NCI-H2029 treated with DMSO at 0.1 percent for 48 hours (cell line): ENCODE results near the gene NAV3.
A peak's percentile ranks its signal among the peaks of the same experiment; 100 is the strongest.

Experiments
- DNase-seq: peaks from one replicate; lab custom pipeline; 2025; lab: John Stamatoyannopoulos, UW

NAV3 gene

GRCh38 chr12:77925536-77926108 lies 94.9 kb downstream of the NAV3 start:
- peak; percentile 79 for DNase-seq

DNA sequence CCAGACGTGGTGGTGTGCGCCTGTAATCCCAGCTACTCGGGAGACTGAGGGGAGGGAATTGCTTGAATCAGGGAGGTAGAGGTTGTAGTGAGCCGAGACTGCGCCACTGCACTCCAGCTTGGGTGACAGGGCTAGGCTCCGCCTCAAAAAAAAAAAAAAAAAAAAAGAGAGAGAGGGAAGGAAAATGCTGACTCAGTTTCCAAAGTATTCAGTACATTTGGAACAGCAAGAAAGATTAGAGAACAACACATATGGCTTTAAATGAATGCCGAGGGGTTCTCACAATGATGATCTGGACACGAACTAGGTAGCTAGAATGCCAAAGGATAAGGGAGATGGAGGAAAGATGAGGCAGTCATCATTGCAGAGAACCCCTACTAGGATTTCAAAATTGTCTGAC lies 97.4 kb downstream of the NAV3 start:
- no peak for DNase-seq

GRCh38 chr12:77932216-77932615 lies 101.5 kb downstream of the NAV3 start:
- DNase-seq = no peak

DNA sequence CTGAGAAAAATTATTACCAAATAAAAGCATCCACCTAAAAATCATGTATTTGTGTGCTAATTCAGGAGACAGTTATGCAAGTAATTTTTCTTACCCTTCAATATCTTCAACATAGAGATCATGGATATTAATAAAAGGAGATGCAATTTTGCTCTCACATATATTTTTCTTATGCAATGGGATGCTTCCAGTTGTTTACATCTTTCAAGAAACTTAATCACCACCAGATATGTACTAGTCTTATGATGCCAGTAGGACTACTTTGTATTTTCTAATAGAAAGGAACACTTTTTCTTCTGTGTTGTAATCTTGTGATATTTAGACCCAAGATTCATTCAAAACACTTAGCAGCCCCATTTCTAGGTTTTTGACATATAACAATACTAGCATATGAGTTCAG lies 107.6 kb downstream of the NAV3 start:
- DNase-seq = no peak

GRCh38 chr12:77940011-77940423 lies 109.3 kb downstream of the NAV3 start:
- DNase-seq = no peak

DNA sequence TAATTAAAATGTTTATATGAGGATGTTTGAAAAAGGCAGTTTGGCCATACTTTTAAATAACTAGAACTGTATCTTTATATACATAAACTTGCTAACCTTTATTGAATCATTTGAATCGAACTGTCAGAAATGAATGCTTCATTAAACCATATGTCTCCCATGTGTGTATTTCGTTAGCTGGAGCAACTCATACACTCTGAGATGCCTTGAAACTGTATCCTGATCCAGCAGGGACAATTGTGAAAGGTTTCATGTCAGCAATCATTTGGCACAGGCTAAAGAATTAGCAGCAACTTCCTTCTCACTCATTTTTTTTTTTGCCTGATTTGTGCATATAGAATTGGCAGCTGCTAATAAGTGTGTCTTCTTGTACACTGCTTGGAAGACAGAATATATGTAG lies 109.9 kb downstream of the NAV3 start:
- DNase-seq = no peak

DNA sequence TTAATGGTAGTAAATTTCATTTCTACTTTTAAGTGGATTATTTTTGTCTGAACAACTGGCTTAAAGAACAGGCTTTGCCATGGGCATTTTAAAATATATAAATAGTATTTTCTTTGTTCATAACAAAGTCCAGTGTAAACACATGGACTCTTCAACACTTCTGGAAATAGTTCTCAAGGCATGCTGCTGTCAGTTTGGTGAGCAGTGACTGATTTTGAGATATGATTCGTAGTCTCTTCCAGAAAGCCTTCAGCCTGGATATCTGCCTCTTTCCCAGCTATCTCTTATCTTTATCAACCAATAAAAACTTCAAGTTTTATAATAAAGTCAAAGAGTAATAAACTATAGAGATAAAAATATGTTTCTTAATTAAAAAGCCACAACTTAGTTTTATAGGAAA lies 110.7 kb downstream of the NAV3 start:
- DNase-seq = no peak

- DNase-seq = no peak
These were observed 112.8 kb downstream of the NAV3 start for GRCh38 chr12:77943466-77943865.

GRCh38 chr12:77946541-77947061 lies 115.9 kb downstream of the NAV3 start:
- DNase-seq = no peak

GRCh38 chr12:77947330-77947729 lies 116.6 kb downstream of the NAV3 start:
- DNase-seq = no peak

- no peak for DNase-seq
These were observed 117.1 kb downstream of the NAV3 start for GRCh38 chr12:77947746-77948145.

- DNase-seq = no peak
These were observed 119.2 kb downstream of the NAV3 start for GRCh38 chr12:77949943-77950342.

DNA sequence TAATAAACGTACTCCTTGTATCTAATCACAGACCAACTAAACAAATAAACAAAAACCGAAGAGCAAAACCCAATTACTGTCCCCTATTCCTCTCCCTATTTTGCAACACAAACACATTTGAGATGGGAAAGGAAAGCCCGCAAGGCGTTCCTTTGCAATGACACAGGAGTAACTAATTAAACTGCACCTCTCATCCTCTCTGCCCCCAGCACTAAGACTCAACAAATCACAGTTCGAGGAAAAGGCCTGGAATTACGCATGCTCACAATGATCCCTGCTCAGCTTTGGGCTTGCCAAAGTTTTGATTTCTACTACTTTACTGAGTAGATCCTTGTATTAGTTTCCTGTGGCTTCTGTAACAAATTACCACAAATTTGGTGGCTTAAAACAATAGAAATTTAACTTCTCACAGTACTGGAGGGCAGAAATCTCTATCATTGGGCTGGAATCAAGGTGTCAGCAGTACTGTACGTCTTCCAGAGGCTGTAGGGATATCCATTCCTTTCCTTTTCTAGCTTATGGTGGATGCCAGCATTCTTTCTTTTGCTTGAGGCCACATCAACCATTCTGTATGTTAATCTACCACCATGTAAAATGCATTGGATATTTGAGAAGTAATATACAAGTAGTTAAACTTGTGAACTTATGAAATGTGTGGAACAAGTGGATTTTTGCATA lies 123.0 kb downstream of the NAV3 start:
- no peak for DNase-seq

GRCh38 chr12:77954206-77954555 lies 123.5 kb downstream of the NAV3 start:
- DNase-seq = no peak

DNA sequence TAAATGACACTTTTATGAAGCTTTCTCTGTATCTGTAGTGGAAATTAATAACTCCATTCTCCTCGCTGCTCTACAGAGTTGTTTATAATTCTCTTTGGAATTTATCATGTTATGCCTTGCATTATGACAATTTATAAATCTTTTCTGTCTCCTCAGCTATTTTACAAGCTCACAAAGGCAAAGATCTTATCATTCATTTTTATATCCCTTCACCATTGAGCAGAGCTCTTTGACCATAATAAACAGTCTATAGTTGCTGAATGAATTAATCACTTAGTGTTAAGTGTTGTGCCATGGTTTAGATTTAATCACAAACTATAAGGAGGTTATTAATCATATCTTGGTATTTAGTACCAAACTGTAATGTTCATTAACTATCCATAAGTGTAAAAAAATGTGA lies 126.4 kb downstream of the NAV3 start:
- no peak for DNase-seq

DNA sequence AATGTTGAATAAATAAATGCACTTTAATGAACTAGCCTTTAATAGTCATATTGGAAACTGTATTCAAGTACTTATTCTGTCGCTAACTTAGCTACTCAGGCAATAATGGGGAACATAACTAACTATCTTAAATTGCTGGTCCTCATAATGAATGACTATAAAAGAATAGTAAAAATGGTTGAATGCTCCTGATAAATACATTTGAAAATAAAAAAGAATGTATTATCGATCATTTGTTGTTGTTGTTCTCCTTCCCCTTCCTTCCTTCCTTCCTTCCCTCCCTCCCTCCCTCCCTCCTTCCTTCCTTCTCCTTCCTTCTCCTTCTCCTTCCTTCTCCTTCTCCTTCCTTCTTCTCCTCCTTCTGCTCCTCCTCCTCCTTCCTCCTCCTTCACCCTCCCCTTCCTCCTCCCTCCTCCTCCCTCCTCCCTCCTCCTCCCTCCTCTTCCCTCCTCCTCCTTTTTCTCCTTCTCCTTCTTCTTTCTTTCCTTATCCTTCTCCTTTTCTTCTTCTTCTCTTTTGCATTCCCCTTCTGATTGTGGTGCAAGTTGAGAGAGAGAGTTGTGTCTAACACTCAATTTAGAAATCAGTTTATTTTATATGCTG lies 133.0 kb downstream of the NAV3 start:
- DNase-seq = no peak

DNA sequence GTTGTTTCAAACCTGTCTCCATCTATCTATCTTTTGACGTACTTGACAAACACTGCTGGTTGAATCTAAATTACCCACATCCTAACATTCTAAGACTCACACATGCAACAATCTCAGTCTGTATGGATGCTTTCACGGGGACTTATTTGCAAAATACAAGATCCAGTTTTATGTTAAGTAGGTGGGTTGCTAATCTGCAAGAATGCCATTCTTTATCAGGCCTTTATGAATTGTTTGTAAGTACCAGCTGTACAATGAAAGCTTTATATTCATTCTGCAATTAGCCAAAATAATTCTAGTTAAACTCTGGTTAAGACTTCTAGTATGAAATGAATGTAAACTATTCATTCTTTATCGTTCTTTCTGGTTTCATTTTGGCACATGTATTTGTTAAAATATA lies 135.1 kb downstream of the NAV3 start:
- no peak for DNase-seq

- no peak for DNase-seq
These were observed 137.3 kb downstream of the NAV3 start for GRCh38 chr12:77968021-77968420.

DNA sequence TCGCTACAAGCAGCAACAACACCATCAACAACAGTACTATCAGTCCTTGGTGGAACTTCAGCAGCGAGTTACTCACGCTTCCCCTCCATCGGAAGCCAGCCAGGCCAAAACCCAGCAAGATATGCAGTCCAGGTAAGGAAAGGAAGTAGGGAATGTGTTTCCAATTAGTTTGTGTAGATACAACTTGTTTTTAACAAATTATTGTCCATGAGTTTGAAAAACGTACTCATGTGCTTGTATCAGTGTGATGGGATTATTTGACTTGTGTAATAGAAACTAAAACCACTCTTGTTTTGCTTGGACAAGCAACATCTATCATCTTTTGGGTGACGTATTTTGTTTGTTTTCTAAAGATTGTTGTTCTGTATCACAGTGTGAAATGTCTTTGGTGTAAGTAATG lies 137.9 kb downstream of the NAV3 start:
- no peak for DNase-seq

DNA sequence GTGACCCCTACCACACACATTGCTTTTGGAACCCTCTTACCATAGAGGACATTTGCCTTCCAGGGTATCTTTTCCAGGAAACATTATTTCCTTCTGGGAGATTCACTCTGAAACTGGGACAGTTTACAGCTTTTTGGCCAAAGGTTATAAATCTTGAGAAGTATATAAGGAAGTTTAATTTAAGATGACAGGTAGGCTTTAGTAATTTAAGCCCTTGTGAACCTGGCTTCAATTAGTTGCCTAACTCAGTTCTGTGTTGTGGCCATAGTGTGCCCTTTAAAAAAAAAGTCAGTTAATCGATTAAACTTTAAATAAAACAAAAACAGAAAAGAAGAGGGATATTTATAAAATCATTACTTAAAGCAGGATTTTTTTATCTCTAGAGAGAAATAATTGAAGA lies 142.9 kb downstream of the NAV3 start:
- DNase-seq = no peak

DNA sequence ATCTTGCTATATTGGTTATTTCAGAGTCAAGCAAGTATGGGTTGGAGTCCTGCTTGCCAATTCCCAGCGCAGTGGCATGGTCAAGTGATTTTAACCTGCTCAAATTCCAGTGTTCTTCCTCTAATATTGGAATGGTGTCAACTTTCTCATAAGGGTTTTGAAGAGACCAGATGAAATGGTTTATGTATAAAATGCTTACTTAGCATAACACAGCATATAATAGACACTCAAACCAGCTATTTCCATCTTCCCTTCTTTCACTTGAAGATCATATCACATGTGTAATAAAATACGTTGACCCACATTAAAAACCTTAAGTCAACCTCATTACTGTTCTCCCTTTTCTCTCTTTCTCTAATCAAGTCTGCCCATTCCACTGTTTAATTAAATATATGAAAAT lies 144.0 kb downstream of the NAV3 start:
- DNase-seq = no peak

GRCh38 chr12:77979597-77980250 lies 149.0 kb downstream of the NAV3 start:
- DNase-seq = no peak

GRCh38 chr12:77980782-77981181 lies 150.1 kb downstream of the NAV3 start:
- DNase-seq = no peak
